Measurements from ENCODE around the gene PTPRN2. TPM values are rescaled to one million over a fixed set of nuclear protein-coding genes. Genes with fewer than 3 reads are reported as not detected.

Gene PTPRN2
- total RNA-seq, 5 donors from 2014 or later (not counting 1 experiment from before 2014, with no cell fraction given), result 0.60 to 1.7 (median 0.82) TPM

- WGBS (ENCODE audit: insufficient coverage), result 70% methylated on average over 14 of the region's 22 CpGs
- Histone ChIP-seq H3K4me3 (ENCODE audit: control insufficient read depth in 1 of 2, extremely low read depth in 1 of 2, low read length in 1 of 2) (no peak overlapping the region), H3K4me1 (ENCODE audit: control insufficient read depth in 1 of 2, extremely low read depth in 1 of 2, insufficient read depth in 2 of 2, low read length in 2 of 2) (no peaks in the 10 kb centered on the region), H3K9me3 (no peaks in the 10 kb centered on the region), H3K27me3 (replicated peaks in 1 of 2; ENCODE audit: control insufficient read depth in 2 of 2, extremely low read depth in 1 of 2, insufficient read depth in 2 of 2, low read length in 1 of 2) (no peaks in the 10 kb centered on the region), H3K27ac (ENCODE audit: low read length) (no peak overlapping the region), H3K36me3 (ENCODE audit: control insufficient read depth in 2 of 2, extremely low read depth in 1 of 2, insufficient read depth in 1 of 2, low read length in 1 of 2) (no peaks in the 10 kb centered on the region)
- Mint-ChIP-seq H3K27ac (no peak overlapping the region), H3K27me3 (no peaks in the 10 kb centered on the region), H3K9me3 (no peaks in the 10 kb centered on the region), H3K36me3 (no peaks in the 10 kb centered on the region), H3K4me1 (no peaks in the 10 kb centered on the region), H3K4me3 (no peak overlapping the region)
- ATAC-seq (replicated peaks in 1 of 4) (no peak), DNase-seq (no peak)
- CTCF ChIA-PET, result no interaction called here
- POLR2A ChIA-PET, result no interaction called here
Observed at GRCh38 chr7:158602905-158603772, 15.5 kb upstream of the PTPRN2 start.

GRCh38 chr7:158602041-158602440 lies 14.4 kb upstream of the PTPRN2 start:
- no peak overlapping the region for H3K4me3 ChIP-seq (ENCODE audit: control insufficient read depth in 1 of 2, extremely low read depth in 1 of 2, low read length in 1 of 2)

GRCh38 chr7:158601090-158601489 lies 13.5 kb upstream of the PTPRN2 start:
- no peak for DNase-seq
- H3K9me3 Mint-ChIP-seq, result no peaks in the 10 kb centered on the region
- no peaks in the 10 kb centered on the region for H3K27me3 Mint-ChIP-seq
- no peaks in the 10 kb centered on the region for H3K36me3 Mint-ChIP-seq
- ATAC-seq (replicated peaks in 1 of 4), result no peak
- Histone ChIP-seq H3K4me3 (ENCODE audit: control insufficient read depth in 1 of 2, extremely low read depth in 1 of 2, low read length in 1 of 2) (no peak overlapping the region), H3K36me3 (ENCODE audit: control insufficient read depth in 2 of 2, extremely low read depth in 1 of 2, insufficient read depth in 1 of 2, low read length in 1 of 2) (no peaks in the 10 kb centered on the region), H3K27ac (ENCODE audit: low read length) (no peak overlapping the region), H3K4me1 (ENCODE audit: control insufficient read depth in 1 of 2, extremely low read depth in 1 of 2, insufficient read depth in 2 of 2, low read length in 2 of 2) (no peaks in the 10 kb centered on the region), H3K27me3 (replicated peaks in 1 of 2; ENCODE audit: control insufficient read depth in 2 of 2, extremely low read depth in 1 of 2, insufficient read depth in 2 of 2, low read length in 1 of 2) (no peaks in the 10 kb centered on the region), H3K9me3 (no peaks in the 10 kb centered on the region)
- H3K4me3 Mint-ChIP-seq, result no peak overlapping the region
- WGBS (ENCODE audit: insufficient coverage), result no CpG with 5 or more reads among the region's 1 CpG
- CTCF ChIA-PET, result no interaction called here
- no peaks in the 10 kb centered on the region for H3K4me1 Mint-ChIP-seq
- POLR2A ChIA-PET, result no interaction called here
- H3K27ac Mint-ChIP-seq, result no peak overlapping the region

More at GRCh38 chr7:158602041-158602440, 14.4 kb upstream of the PTPRN2 start:
- H3K4me1 Mint-ChIP-seq, result no peaks in the 10 kb centered on the region
- DNase-seq (no peak), ATAC-seq (replicated peaks in 1 of 4) (no peak)
- no peak overlapping the region for H3K27ac ChIP-seq (ENCODE audit: low read length)
- CTCF ChIA-PET, result no interaction called here
- H3K9me3 Mint-ChIP-seq, result no peaks in the 10 kb centered on the region
- no peak overlapping the region for H3K27ac Mint-ChIP-seq
- H3K27me3 Mint-ChIP-seq, result no peaks in the 10 kb centered on the region
- H3K4me3 Mint-ChIP-seq, result no peak overlapping the region
- H3K36me3 Mint-ChIP-seq, result no peaks in the 10 kb centered on the region
- POLR2A ChIA-PET, result no interaction called here
- H3K9me3 ChIP-seq, result no peaks in the 10 kb centered on the region
- no peaks in the 10 kb centered on the region for H3K36me3 ChIP-seq (ENCODE audit: control insufficient read depth in 2 of 2, extremely low read depth in 1 of 2, insufficient read depth in 1 of 2, low read length in 1 of 2)
- 70% methylated on average over 5 of the region's 7 CpGs for WGBS (ENCODE audit: insufficient coverage)
- H3K4me1 ChIP-seq (ENCODE audit: control insufficient read depth in 1 of 2, extremely low read depth in 1 of 2, insufficient read depth in 2 of 2, low read length in 2 of 2), result no peaks in the 10 kb centered on the region
- H3K27me3 ChIP-seq (replicated peaks in 1 of 2; ENCODE audit: control insufficient read depth in 2 of 2, extremely low read depth in 1 of 2, insufficient read depth in 2 of 2, low read length in 1 of 2), result no peaks in the 10 kb centered on the region

GRCh38 chr7:158596745-158597144 lies 9.1 kb upstream of the PTPRN2 start:
- H3K27ac ChIP-seq (ENCODE audit: low read length), result no peak overlapping the region
- CTCF ChIA-PET, result no interaction called here
- H3K9me3 ChIP-seq, result no peaks in the 10 kb centered on the region
- WGBS (ENCODE audit: insufficient coverage), result 83% methylated on average over 1 of the region's 4 CpGs
- no peaks in the 10 kb centered on the region for H3K27me3 Mint-ChIP-seq
- DNase-seq (no peak), ATAC-seq (replicated peaks in 1 of 4) (no peak)
- no peak overlapping the region for H3K27ac Mint-ChIP-seq
- POLR2A ChIA-PET, result no interaction called here
- no peak overlapping the region for H3K4me3 Mint-ChIP-seq
- no peaks in the 10 kb centered on the region for H3K36me3 ChIP-seq (ENCODE audit: control insufficient read depth in 2 of 2, extremely low read depth in 1 of 2, insufficient read depth in 1 of 2, low read length in 1 of 2)
- H3K4me1 ChIP-seq (ENCODE audit: control insufficient read depth in 1 of 2, extremely low read depth in 1 of 2, insufficient read depth in 2 of 2, low read length in 2 of 2), result no peaks in the 10 kb centered on the region
- H3K27me3 ChIP-seq (replicated peaks in 1 of 2; ENCODE audit: control insufficient read depth in 2 of 2, extremely low read depth in 1 of 2, insufficient read depth in 2 of 2, low read length in 1 of 2), result no peaks in the 10 kb centered on the region
- no peak overlapping the region for H3K4me3 ChIP-seq (ENCODE audit: control insufficient read depth in 1 of 2, extremely low read depth in 1 of 2, low read length in 1 of 2)
- H3K36me3 Mint-ChIP-seq, result no peaks in the 10 kb centered on the region
- H3K4me1 Mint-ChIP-seq, result no peaks in the 10 kb centered on the region
- H3K9me3 Mint-ChIP-seq, result peaks cover 0 to 3% (median 0%) of the 10 kb centered on the region in 3 donors

GRCh38 chr7:158596309-158596708 lies 8.7 kb upstream of the PTPRN2 start:
- H3K4me1 ChIP-seq (ENCODE audit: control insufficient read depth in 1 of 2, extremely low read depth in 1 of 2, insufficient read depth in 2 of 2, low read length in 2 of 2), result no peaks in the 10 kb centered on the region
- ChIA-PET CTCF (no interaction called here), POLR2A (no interaction called here)
- no peak overlapping the region for H3K27ac Mint-ChIP-seq
- no peak overlapping the region for H3K27ac ChIP-seq (ENCODE audit: low read length)
- H3K36me3 Mint-ChIP-seq, result no peaks in the 10 kb centered on the region
- no peaks in the 10 kb centered on the region for H3K36me3 ChIP-seq (ENCODE audit: control insufficient read depth in 2 of 2, extremely low read depth in 1 of 2, insufficient read depth in 1 of 2, low read length in 1 of 2)
- H3K4me3 ChIP-seq (ENCODE audit: control insufficient read depth in 1 of 2, extremely low read depth in 1 of 2, low read length in 1 of 2), result no peak overlapping the region
- H3K9me3 ChIP-seq, result no peaks in the 10 kb centered on the region
- DNase-seq, result no peak
- no peaks in the 10 kb centered on the region for H3K4me1 Mint-ChIP-seq
- no peak for ATAC-seq (replicated peaks in 1 of 4)
- peaks cover 0 to 3% (median 0%) of the 10 kb centered on the region in 3 donors for H3K9me3 Mint-ChIP-seq
- no peaks in the 10 kb centered on the region for H3K27me3 Mint-ChIP-seq
- 100% methylated on average over 1 of the region's 4 CpGs for WGBS (ENCODE audit: insufficient coverage)
- no peaks in the 10 kb centered on the region for H3K27me3 ChIP-seq (replicated peaks in 1 of 2; ENCODE audit: control insufficient read depth in 2 of 2, extremely low read depth in 1 of 2, insufficient read depth in 2 of 2, low read length in 1 of 2)
- H3K4me3 Mint-ChIP-seq, result no peak overlapping the region

GRCh38 chr7:158595068-158595467 lies 7.4 kb upstream of the PTPRN2 start:
- Histone ChIP-seq H3K4me1 (ENCODE audit: control insufficient read depth in 1 of 2, extremely low read depth in 1 of 2, insufficient read depth in 2 of 2, low read length in 2 of 2) (no peaks in the 10 kb centered on the region), H3K36me3 (ENCODE audit: control insufficient read depth in 2 of 2, extremely low read depth in 1 of 2, insufficient read depth in 1 of 2, low read length in 1 of 2) (no peaks in the 10 kb centered on the region), H3K27me3 (replicated peaks in 1 of 2; ENCODE audit: control insufficient read depth in 2 of 2, extremely low read depth in 1 of 2, insufficient read depth in 2 of 2, low read length in 1 of 2) (no peaks in the 10 kb centered on the region), H3K4me3 (ENCODE audit: control insufficient read depth in 1 of 2, extremely low read depth in 1 of 2, low read length in 1 of 2) (no peak overlapping the region), H3K9me3 (no peaks in the 10 kb centered on the region), H3K27ac (ENCODE audit: low read length) (no peak overlapping the region)
- peaks cover 0 to 2% of the 10 kb centered on the region in 2 donors for H3K27me3 Mint-ChIP-seq
- POLR2A ChIA-PET, result no interaction called here
- H3K4me1 Mint-ChIP-seq, result no peaks in the 10 kb centered on the region
- CTCF ChIA-PET, result no interaction called here
- DNase-seq (peak in 1 of 35 experiments; percentile 50), ATAC-seq (replicated peaks in 1 of 4) (peak in 1 of 4 experiments; percentile 53)
- no peak overlapping the region for H3K27ac Mint-ChIP-seq
- no peaks in the 10 kb centered on the region for H3K36me3 Mint-ChIP-seq
- no peak overlapping the region for H3K4me3 Mint-ChIP-seq
- 88% methylated on average over 1 of the region's 3 CpGs for WGBS (ENCODE audit: insufficient coverage)
- H3K9me3 Mint-ChIP-seq, result peaks cover 0 to 3% (median 2%) of the 10 kb centered on the region in 3 donors
